Measurements from ENCODE around the gene LRMDA. TPM values are rescaled to one million over a fixed set of nuclear protein-coding genes. Genes with fewer than 3 reads are reported as not detected.

LRMDA gene
- total RNA-seq, 2 experiments from 2014 or later: not detected

- Histone ChIP-seq H3K4me3 (ENCODE audit: low read length) (no peak overlapping the region), H3K27ac (ENCODE audit: low read depth in 1 of 2, low read length in 2 of 2) (no peak overlapping the region), H3K4me1 (ENCODE audit: insufficient read depth, low read length) (no peaks in the 10 kb centered on the region), H3K36me3 (ENCODE audit: insufficient read depth, low read length) (no peaks in the 10 kb centered on the region), H3K9me3 (ENCODE audit: control insufficient read depth in 1 of 2, insufficient read depth in 1 of 2, low read length in 2 of 2) (no peaks in the 10 kb centered on the region), H3K27me3 (ENCODE audit: control insufficient read depth in 1 of 2, insufficient read depth in 2 of 2, low read length in 2 of 2) (peaks cover 0 to under 1% of the 10 kb centered on the region in 2 experiments)
- CTCF ChIA-PET: no interaction called here
- intact Hi-C loops (cut with DNase I, micrococcal nuclease): no loop called here
- no peaks in the 10 kb centered on the region for H3K4me1 Mint-ChIP-seq (ENCODE audit: low read depth)
- no peaks in the 10 kb centered on the region for H3K36me3 Mint-ChIP-seq (ENCODE audit: low read depth)
- ATAC-seq (ENCODE audit: poor library complexity) (no peak), DNase-seq (no peak)
- H3K27ac Mint-ChIP-seq: no peak overlapping the region
- H3K27me3 Mint-ChIP-seq: peaks cover 17% of the 10 kb centered on the region
- H3K9me3 Mint-ChIP-seq: no peaks in the 10 kb centered on the region
- POLR2A ChIA-PET: no interaction called here
- H3K4me3 Mint-ChIP-seq: no peak overlapping the region
- no peak for TF ChIP-seq CTCF (IDR thresholded peaks at IDR 0.05)
Measured at GRCh38 chr10:75646916-75647315, 215.5 kb downstream of the LRMDA start.

- no peak overlapping the region for H3K4me3 ChIP-seq (ENCODE audit: low read length)
- H3K4me3 Mint-ChIP-seq: no peak overlapping the region
Measured at GRCh38 chr10:75647675-75648074, 216.3 kb downstream of the LRMDA start.

GRCh38 chr10:75648351-75648750 lies 216.9 kb downstream of the LRMDA start:
- H3K4me1 ChIP-seq (ENCODE audit: insufficient read depth, low read length): no peaks in the 10 kb centered on the region
- H3K36me3 Mint-ChIP-seq (ENCODE audit: low read depth): no peaks in the 10 kb centered on the region
- H3K9me3 ChIP-seq (ENCODE audit: control insufficient read depth in 1 of 2, insufficient read depth in 1 of 2, low read length in 2 of 2): no peaks in the 10 kb centered on the region
- H3K27ac ChIP-seq (ENCODE audit: low read depth in 1 of 2, low read length in 2 of 2): no peak overlapping the region
- DNase-seq (no peak), ATAC-seq (ENCODE audit: poor library complexity) (no peak)
- no peaks in the 10 kb centered on the region for H3K9me3 Mint-ChIP-seq
- H3K27ac Mint-ChIP-seq: no peak overlapping the region
- H3K27me3 Mint-ChIP-seq: peaks cover 25% of the 10 kb centered on the region
- TF ChIP-seq CTCF (IDR thresholded peaks at IDR 0.05): no peak
- ChIA-PET CTCF (no interaction called here), POLR2A (no interaction called here)
- no peak overlapping the region for H3K4me3 ChIP-seq (ENCODE audit: low read length)
- no peaks in the 10 kb centered on the region for H3K4me1 Mint-ChIP-seq (ENCODE audit: low read depth)
- H3K27me3 ChIP-seq (ENCODE audit: control insufficient read depth in 1 of 2, insufficient read depth in 2 of 2, low read length in 2 of 2): peaks cover 0 to 2% of the 10 kb centered on the region in 2 experiments
- intact Hi-C loops (cut with DNase I, micrococcal nuclease): no loop called here
- H3K36me3 ChIP-seq (ENCODE audit: insufficient read depth, low read length): no peaks in the 10 kb centered on the region
- no peak overlapping the region for H3K4me3 Mint-ChIP-seq

More at GRCh38 chr10:75647675-75648074, 216.3 kb downstream of the LRMDA start:
- Histone ChIP-seq H3K27ac (ENCODE audit: low read depth in 1 of 2, low read length in 2 of 2) (no peak overlapping the region), H3K4me1 (ENCODE audit: insufficient read depth, low read length) (no peaks in the 10 kb centered on the region), H3K9me3 (ENCODE audit: control insufficient read depth in 1 of 2, insufficient read depth in 1 of 2, low read length in 2 of 2) (no peaks in the 10 kb centered on the region), H3K27me3 (ENCODE audit: control insufficient read depth in 1 of 2, insufficient read depth in 2 of 2, low read length in 2 of 2) (peaks cover 0 to 2% of the 10 kb centered on the region in 2 experiments), H3K36me3 (ENCODE audit: insufficient read depth, low read length) (no peaks in the 10 kb centered on the region)
- ChIA-PET CTCF (no interaction called here), POLR2A (no interaction called here)
- intact Hi-C loops (cut with DNase I, micrococcal nuclease): no loop called here
- H3K9me3 Mint-ChIP-seq: no peaks in the 10 kb centered on the region
- no peak overlapping the region for H3K27ac Mint-ChIP-seq
- H3K4me1 Mint-ChIP-seq (ENCODE audit: low read depth): no peaks in the 10 kb centered on the region
- TF ChIP-seq CTCF (IDR thresholded peaks at IDR 0.05): no peak
- H3K36me3 Mint-ChIP-seq (ENCODE audit: low read depth): no peaks in the 10 kb centered on the region
- ATAC-seq (ENCODE audit: poor library complexity) (no peak), DNase-seq (no peak)
- peaks cover 24% of the 10 kb centered on the region for H3K27me3 Mint-ChIP-seq
